Neuronal stem cell (in vitro differentiated cells): Measurements from ENCODE around the gene TEDDM1.

Experiments used
- DNase-seq: peaks from one replicate; pipeline ENCODE4 v3.0.0-alpha.2; 2013; ENCODE audit warnings: low spot score
- H2AFZ ChIP-seq: one replicate; pipeline ENCODE4 v1.6.1; 2013; ENCODE audit warnings: mild to moderate bottlenecking, low read length, inconsistent platforms
- H2AK5ac ChIP-seq: 2 replicates; pipeline ENCODE4 v1.6.1; 2013; ENCODE audit warnings: low read depth, mild to moderate bottlenecking, inconsistent platforms, low read length, moderate library complexity, mixed read lengths
- H2BK120ac ChIP-seq: 2 replicates; pipeline ENCODE4 v1.6.1; 2013; ENCODE audit warnings: low read depth, mild to moderate bottlenecking, inconsistent platforms, low read length, moderate library complexity, mixed read lengths
- H2BK12ac ChIP-seq: one replicate; pipeline ENCODE4 v1.6.1; 2013; ENCODE audit warnings: low read length, inconsistent platforms
- H2BK15ac ChIP-seq: 2 replicates; pipeline ENCODE4 v1.6.1; 2013; ENCODE audit warnings: mild to moderate bottlenecking, low read length, inconsistent platforms, mixed read lengths
- H2BK5ac ChIP-seq: one replicate; pipeline ENCODE4 v1.6.1; 2013; ENCODE audit warnings: inconsistent platforms, mild to moderate bottlenecking, low read length, moderate library complexity
- H3K14ac ChIP-seq: one replicate; pipeline ENCODE4 v1.6.1; 2013; ENCODE audit warnings: low read length, inconsistent platforms
- H3K18ac ChIP-seq: 2 replicates; pipeline ENCODE4 v1.6.1; 2013; ENCODE audit warnings: low read length, inconsistent platforms
- H3K23ac ChIP-seq: 2 replicates; pipeline ENCODE4 v1.6.1; 2013; ENCODE audit warnings: low read depth, mild to moderate bottlenecking, mixed read lengths, low read length, inconsistent platforms; ENCODE audit not compliant: poor library complexity
- H3K27ac ChIP-seq: replicated peaks from 3 replicates; pipeline ENCODE4 v1.5.1; 2013; ENCODE audit warnings: low read length, inconsistent platforms
- H3K27me3 ChIP-seq, 3 experiments: 2 replicates each; pipeline ENCODE4 v1.6.1; 2013; ENCODE audit warnings: low read length in 3 of 3, mild to moderate bottlenecking in 2 of 3, inconsistent platforms in 1 of 3, low read depth in 1 of 3, mixed read lengths in 1 of 3, moderate library complexity in 1 of 3; ENCODE audit not compliant: control insufficient read depth in 3 of 3, insufficient read depth in 3 of 3
- H3K36me3 ChIP-seq, 2 donors: replicated peaks in 1 of 2; 2 replicates each; pipeline ENCODE4 v1.6.1; 2013; ENCODE audit warnings: low read length in 2 of 2; ENCODE audit not compliant: control insufficient read depth in 2 of 2, insufficient read depth in 2 of 2
- H3K4ac ChIP-seq: 2 replicates; pipeline ENCODE4 v1.6.1; 2013; ENCODE audit warnings: inconsistent platforms, mild to moderate bottlenecking, low read length, moderate library complexity
- H3K4me1 ChIP-seq, 2 donors: 1 replicate in 1 of 2; 2 replicates in 1 of 2; pipeline ENCODE4 v1.6.1; 2013; ENCODE audit warnings: low read length in 2 of 2, low read depth in 1 of 2; ENCODE audit not compliant: control insufficient read depth in 2 of 2, insufficient read depth in 1 of 2
- H3K4me2 ChIP-seq: one replicate; pipeline ENCODE4 v1.6.1; 2013; ENCODE audit warnings: mild to moderate bottlenecking, low read length, inconsistent platforms; ENCODE audit not compliant: insufficient read depth, poor library complexity, severe bottlenecking
- H3K4me3 ChIP-seq, 2 donors: 2 replicates each; pipeline ENCODE4 v1.5.1; 2013; ENCODE audit warnings: low read length in 2 of 2, mild to moderate bottlenecking in 2 of 2, inconsistent platforms in 1 of 2, moderate library complexity in 1 of 2
- H3K79me1 ChIP-seq: one replicate; pipeline ENCODE4 v1.6.1; 2013; ENCODE audit warnings: low read depth, mild to moderate bottlenecking, inconsistent platforms, low read length, moderate library complexity
- H3K9ac ChIP-seq: one replicate; pipeline ENCODE4 v1.6.1; 2013; ENCODE audit warnings: mild to moderate bottlenecking, low read depth, low read length, inconsistent platforms; ENCODE audit not compliant: poor library complexity
- H3K9me3 ChIP-seq, 2 donors: replicated peaks in 1 of 2; 2 replicates each; pipeline versions ENCODE3 to v1.6.1; 2013; ENCODE audit warnings: low read length in 2 of 2, mild to moderate bottlenecking in 2 of 2, inconsistent platforms in 1 of 2, low read depth in 1 of 2, mixed read lengths in 1 of 2, moderate library complexity in 1 of 2; ENCODE audit not compliant: control insufficient read depth in 2 of 2, insufficient read depth in 1 of 2
- H4K8ac ChIP-seq: one replicate; pipeline ENCODE4 v1.6.1; 2013; ENCODE audit warnings: low read depth, mild to moderate bottlenecking, inconsistent platforms, low read length, moderate library complexity
- H4K91ac ChIP-seq: one replicate; pipeline ENCODE4 v1.6.1; 2013; ENCODE audit warnings: low read length, low read depth, mild to moderate bottlenecking, inconsistent platforms; ENCODE audit not compliant: poor library complexity
- WGBS, 2 donors: extraction: QIAGEN DNeasy Blood & Tissue Kit; methylation state at CpG; one replicate each; pipeline ENCODE4 v1.1.7; 2013; ENCODE audit warnings: missing lambda C conversion rate in 2 of 2, mixed read lengths in 1 of 2; ENCODE audit not compliant: insufficient read length in 2 of 2, insufficient replicate concordance in 1 of 2; ENCODE audit errors: extremely low coverage in 2 of 2; 5-methylcytosine and 5-hydroxymethylcytosine counted together

Gene TEDDM1

GRCh38 chr1:182438326-182438725, 37.9 kb upstream of the TEDDM1 start:
- Histone ChIP-seq H3K79me1 (no peaks in the 10 kb centered on the region), H3K4me2 (no peak overlapping the region), H2AK5ac (no peak overlapping the region), H3K18ac (no peak overlapping the region), H2AFZ (no peak overlapping the region), H4K8ac (no peak overlapping the region), H3K27ac (no peak overlapping the region), H2BK5ac (no peak overlapping the region), H2BK15ac (no peak overlapping the region), H3K36me3 (no peaks in the 10 kb centered on the region), H4K91ac (no peak overlapping the region), H3K27me3 (no peaks in the 10 kb centered on the region), H3K4me1 (no peaks in the 10 kb centered on the region), H3K23ac (no peak overlapping the region), H3K14ac (no peak overlapping the region), H3K4me3 (no peak overlapping the region), H2BK120ac (no peak overlapping the region), H2BK12ac (no peak overlapping the region), H3K9ac (no peak overlapping the region), H3K4ac (no peak overlapping the region), H3K9me3 (no peaks in the 10 kb centered on the region)
- no CpG with 5 or more reads among the region's 1 CpG for WGBS, 2 donors
- DNase-seq = no peak

- H3K4me2 ChIP-seq = no peak overlapping the region
- H2BK120ac ChIP-seq = no peak overlapping the region
- no peaks in the 10 kb centered on the region for H3K36me3 ChIP-seq
- H3K27ac ChIP-seq = no peak overlapping the region
- no peak overlapping the region for H3K4ac ChIP-seq
- no peak overlapping the region for H3K23ac ChIP-seq
- H2AK5ac ChIP-seq = no peak overlapping the region
- no CpG with 5 or more reads among the region's 1 CpG for WGBS, 2 donors
- no peak overlapping the region for H2AFZ ChIP-seq
- no peak overlapping the region for H3K9ac ChIP-seq
- H3K4me1 ChIP-seq = peaks cover 0 to 2% of the 10 kb centered on the region in 2 donors
- DNase-seq = no peak
- H2BK5ac ChIP-seq = no peak overlapping the region
- no peak overlapping the region for H3K18ac ChIP-seq
- H3K27me3 ChIP-seq = peaks cover 0 to 5% (median under 1%) of the 10 kb centered on the region in 3 experiments
- H3K4me3 ChIP-seq = no peak overlapping the region
- no peak overlapping the region for H3K14ac ChIP-seq
- no peaks in the 10 kb centered on the region for H3K79me1 ChIP-seq
- no peaks in the 10 kb centered on the region for H3K9me3 ChIP-seq
- no peak overlapping the region for H4K91ac ChIP-seq
- H2BK15ac ChIP-seq = no peak overlapping the region
- H4K8ac ChIP-seq = no peak overlapping the region
- H2BK12ac ChIP-seq = no peak overlapping the region
Measured at GRCh38 chr1:182433580-182433979, 33.1 kb upstream of the TEDDM1 start.

- H2BK120ac ChIP-seq = no peak overlapping the region
Measured at GRCh38 chr1:182431278-182431677, 30.8 kb upstream of the TEDDM1 start.

GRCh38 chr1:182430263-182431068, 30.0 kb upstream of the TEDDM1 start:
- no peak overlapping the region for H2BK15ac ChIP-seq
- no peak overlapping the region for H2BK120ac ChIP-seq
- H3K27me3 ChIP-seq = peaks cover 0 to 5% (median 2%) of the 10 kb centered on the region in 3 experiments
- H3K9me3 ChIP-seq = no peaks in the 10 kb centered on the region
- H3K36me3 ChIP-seq = no peaks in the 10 kb centered on the region
- H2AK5ac ChIP-seq = no peak overlapping the region
- no peak for DNase-seq
- no peak overlapping the region for H3K4me2 ChIP-seq
- no peak overlapping the region for H2AFZ ChIP-seq
- H4K91ac ChIP-seq = no peak overlapping the region
- no peak overlapping the region for H2BK5ac ChIP-seq
- H3K14ac ChIP-seq = no peak overlapping the region
- H3K9ac ChIP-seq = no peak overlapping the region
- H3K27ac ChIP-seq = no peak overlapping the region
- H4K8ac ChIP-seq = no peak overlapping the region
- H3K18ac ChIP-seq = no peak overlapping the region
- H3K4me1 ChIP-seq = peaks cover 0 to 5% of the 10 kb centered on the region in 2 donors
- H3K79me1 ChIP-seq = no peaks in the 10 kb centered on the region
- no peak overlapping the region for H3K23ac ChIP-seq
- no CpG with 5 or more reads among the region's 11 CpGs for WGBS, 2 donors
- H2BK12ac ChIP-seq = no peak overlapping the region
- no peak overlapping the region for H3K4ac ChIP-seq
- H3K4me3 ChIP-seq = no peak overlapping the region

More at GRCh38 chr1:182431278-182431677, 30.8 kb upstream of the TEDDM1 start:
- H3K36me3 ChIP-seq = no peaks in the 10 kb centered on the region
- no peak overlapping the region for H2AK5ac ChIP-seq
- H3K18ac ChIP-seq = no peak overlapping the region
- no peaks in the 10 kb centered on the region for H3K79me1 ChIP-seq
- no peak overlapping the region for H3K27ac ChIP-seq
- no peak overlapping the region for H4K91ac ChIP-seq
- H2AFZ ChIP-seq = no peak overlapping the region
- no peak for DNase-seq
- H3K9me3 ChIP-seq = no peaks in the 10 kb centered on the region
- H2BK12ac ChIP-seq = no peak overlapping the region
- no peak overlapping the region for H3K4me2 ChIP-seq
- no peak overlapping the region for H3K23ac ChIP-seq
- no peak overlapping the region for H2BK15ac ChIP-seq
- no peak overlapping the region for H2BK5ac ChIP-seq
- no peak overlapping the region for H3K14ac ChIP-seq
- peaks cover 0 to 5% (median 2%) of the 10 kb centered on the region in 3 experiments for H3K27me3 ChIP-seq
- H4K8ac ChIP-seq = no peak overlapping the region
- H3K4me1 ChIP-seq = peaks cover 0 to 4% of the 10 kb centered on the region in 2 donors
- WGBS, 2 donors = no CpG with 5 or more reads among the region's 7 CpGs
- no peak overlapping the region for H3K4ac ChIP-seq
- H3K9ac ChIP-seq = no peak overlapping the region
- no peak overlapping the region for H3K4me3 ChIP-seq
